IMR-90 (cell line): ENCODE results near the gene LCE5A. TPM values are rescaled to one million over a fixed set of nuclear protein-coding genes. Genes with fewer than 3 reads are reported as not detected.

Experiments
- ATAC-seq: fragments of 200-7000 bp; cut with Tn5 transposase; 2 replicates; pipeline ENCODE4 v1.9.1; 2020; ENCODE audit warnings: low read depth, mild to moderate bottlenecking, moderate library complexity
- BruUV-seq: library from RNA; stranded (reverse); fragments of 400-500 nt; replicated peaks from 2 replicates; lab custom pipeline; 2021; lab: Mats Ljungman, UMichigan
- CTCF ChIA-PET: fragments of 300-600 bp; formaldehyde crosslinking; extraction: SDS; loops from one replicate; lab custom pipeline; 2021; ENCODE audit warnings: antibody characterized with exemption; lab: Yijun Ruan, JAX
- POLR2A ChIA-PET: fragments of 300-600 bp; sonication (Branson Sonifier 250); formaldehyde crosslinking; loops from one replicate; lab custom pipeline; 2022; ENCODE audit warnings: antibody characterized with exemption; ENCODE audit not compliant: unreplicated experiment; lab: Charles Lee
- DNase-seq: peaks from one replicate; pipeline ENCODE4 v3.0.0; 2013
- H2AFZ ChIP-seq: replicated peaks from 2 replicates; pipeline ENCODE3; 2013; ENCODE audit warnings: low read length, mild to moderate bottlenecking; ENCODE audit not compliant: poor library complexity
- H2AK5ac ChIP-seq: 2 replicates; pipeline ENCODE4 v1.6.1; 2013; ENCODE audit warnings: low read depth, low read length, inconsistent platforms
- H2AK9ac ChIP-seq: replicated peaks from 2 replicates; pipeline ENCODE3; 2013; ENCODE audit warnings: mild to moderate bottlenecking, low read depth, low read length, moderate library complexity; ENCODE audit not compliant: poor library complexity
- H2BK120ac ChIP-seq: 2 replicates; pipeline ENCODE4 v1.6.1; 2013; ENCODE audit warnings: low read depth, low read length, inconsistent platforms
- H2BK15ac ChIP-seq: 3 replicates; pipeline ENCODE4 v1.6.1; 2013; ENCODE audit warnings: low read depth, low read length, inconsistent platforms
- H2BK20ac ChIP-seq: 2 replicates; pipeline ENCODE4 v1.6.1; 2013; ENCODE audit warnings: low read depth, mild to moderate bottlenecking, inconsistent platforms, low read length, moderate library complexity
- H2BK5ac ChIP-seq: 2 replicates; pipeline ENCODE4 v1.6.1; 2013; ENCODE audit warnings: mild to moderate bottlenecking, low read depth, low read length, inconsistent platforms; ENCODE audit not compliant: poor library complexity, severe bottlenecking
- H3K14ac ChIP-seq: replicated peaks from 2 replicates; pipeline ENCODE4 v1.6.1; 2013; ENCODE audit warnings: low read depth, low read length, inconsistent platforms
- H3K18ac ChIP-seq: 2 replicates; pipeline ENCODE4 v1.6.1; 2013; ENCODE audit warnings: low read depth, low read length, control low read depth
- H3K23ac ChIP-seq: 2 replicates; pipeline ENCODE4 v1.6.1; 2013; ENCODE audit warnings: low read depth, low read length, inconsistent platforms
- H3K27ac ChIP-seq: 2 replicates; pipeline ENCODE4 v1.5.1; 2013; ENCODE audit warnings: mild to moderate bottlenecking, control low read depth, low read length; ENCODE audit not compliant: insufficient read depth
- H3K27me3 ChIP-seq: 2 replicates; pipeline ENCODE4 v1.6.1; 2013; ENCODE audit warnings: low read length; ENCODE audit not compliant: control insufficient read depth, insufficient read depth
- H3K36me3 ChIP-seq: 2 replicates; pipeline ENCODE4 v1.6.1; 2013; ENCODE audit warnings: low read length, mixed read lengths; ENCODE audit not compliant: control insufficient read depth, insufficient read depth
- H3K4ac ChIP-seq: 2 replicates; pipeline ENCODE4 v1.6.1; 2013; ENCODE audit warnings: low read depth, low read length, inconsistent platforms
- H3K4me1 ChIP-seq: 2 replicates; pipeline ENCODE4 v1.6.1; 2013; ENCODE audit warnings: low read length, mixed read lengths; ENCODE audit not compliant: control insufficient read depth, insufficient read depth
- H3K4me2 ChIP-seq: 2 replicates; pipeline ENCODE4 v1.6.1; 2013; ENCODE audit warnings: low read depth, mild to moderate bottlenecking, control low read depth, low read length, moderate library complexity
- H3K4me3 ChIP-seq: 2 replicates; pipeline ENCODE4 v1.5.1; 2013; ENCODE audit warnings: low read depth, mild to moderate bottlenecking, control low read depth, low read length, moderate library complexity; ENCODE audit not compliant: insufficient read depth
- H3K56ac ChIP-seq: 2 replicates; pipeline ENCODE4 v1.6.1; 2013; ENCODE audit warnings: low read length, inconsistent platforms; ENCODE audit not compliant: insufficient read depth; ENCODE audit errors: extremely low read depth
- H3K79me1 ChIP-seq, 2 experiments: 2 replicates each; pipeline ENCODE4 v1.6.1; 2013; ENCODE audit warnings: low read length in 2 of 2, inconsistent platforms in 1 of 2, low read depth in 1 of 2
- H3K9ac ChIP-seq: 2 replicates; pipeline ENCODE4 v1.6.1; 2013; ENCODE audit warnings: low read depth, low read length, control low read depth
- H3K9me1 ChIP-seq: 2 replicates; pipeline ENCODE4 v1.6.1; 2013; ENCODE audit warnings: low read length, inconsistent platforms; ENCODE audit not compliant: insufficient read depth
- H3K9me3 ChIP-seq: 2 replicates; pipeline ENCODE4 v1.6.1; 2013; ENCODE audit warnings: low read length; ENCODE audit not compliant: control insufficient read depth, insufficient read depth
- H4K20me1 ChIP-seq: 2 replicates; pipeline ENCODE4 v1.6.1; 2013; ENCODE audit warnings: low read length, inconsistent platforms; ENCODE audit not compliant: insufficient read depth
- H4K5ac ChIP-seq: 2 replicates; pipeline ENCODE4 v1.6.1; 2013; ENCODE audit warnings: mild to moderate bottlenecking, low read depth, low read length, control low read depth
- H4K8ac ChIP-seq, 2 experiments: 2 replicates each; pipeline ENCODE4 v1.6.1; 2013; ENCODE audit warnings: low read depth in 2 of 2, low read length in 2 of 2, control low read depth in 1 of 2, inconsistent platforms in 1 of 2
- H4K91ac ChIP-seq: 2 replicates; pipeline ENCODE4 v1.6.1; 2013; ENCODE audit warnings: low read depth, low read length, inconsistent platforms; ENCODE audit not compliant: insufficient read depth
- BHLHE40 ChIP-seq: fragments of 150-350 bp; IDR thresholded peaks from 2 replicates; pipeline ENCODE4 v1.6.1; 2016; ENCODE audit warnings: mild to moderate bottlenecking, low read depth, low read length
- CEBPB ChIP-seq: IDR thresholded peaks from 2 replicates; pipeline ENCODE4 v1.6.1; 2012; ENCODE audit warnings: low read depth, low read length, improper control_type of control experiment
- CHD1 ChIP-seq: IDR thresholded peaks from 2 replicates; pipeline ENCODE4 v1.6.1; 2012; ENCODE audit warnings: low read depth, low read length, improper control_type of control experiment
- ELK1 ChIP-seq: fragments of 150-350 bp; IDR thresholded peaks from 2 replicates; pipeline ENCODE4 v1.6.1; 2016; ENCODE audit warnings: low read depth, mild to moderate bottlenecking, low read length, moderate library complexity, borderline replicate concordance
- MXI1 ChIP-seq: IDR thresholded peaks from 2 replicates; pipeline ENCODE4 v1.6.1; 2012; ENCODE audit warnings: low read depth, mild to moderate bottlenecking, low read length, moderate library complexity, borderline replicate concordance
- NFE2L2 ChIP-seq: fragments of 150-350 bp; IDR thresholded peaks from 2 replicates; pipeline ENCODE4 v1.6.1; 2016; ENCODE audit warnings: low read depth, mild to moderate bottlenecking, low read length
- WGBS, 2 experiments: methylation state at CpG; one replicate each; pipeline versions ENCODE4 v1.1.5 to v1.1.7; 2013; ENCODE audit warnings: missing lambda C conversion rate in 2 of 2; ENCODE audit not compliant: insufficient read length in 1 of 2; ENCODE audit errors: extremely low coverage in 2 of 2; 5-methylcytosine and 5-hydroxymethylcytosine counted together
- dilution Hi-C: fragments of 300-500 bp; cut with HindIII; formaldehyde crosslinking; loops from one replicate; pipeline ENCODE4 v1.14.3; 2018; ENCODE audit warnings: low sequenced_read_pairs; ENCODE audit not compliant: unreplicated experiment
- in situ Hi-C: fragments of 300-500 bp; cut with MboI; formaldehyde crosslinking; loops from 3 replicates; pipeline ENCODE4 v1.14.3; 2019; ENCODE audit warnings: low sequenced_read_pairs, inconsistent platforms, mixed read lengths
- intact Hi-C: fragments of 100-400 bp; cut with micrococcal nuclease; formaldehyde crosslinking; loops from 2 replicates; pipeline ENCODE4 v1.10.0; 2022
- polyA plus RNA-seq, 3 experiments: library from polyadenylated mRNA; depleted of rRNA; stranded (reverse); fragments of >200 nt; gene quantifications; 2 replicates each; pipeline ENCODE4 v1.2.3, GENCODE V29; 2012; ENCODE audit warnings: low replicate concordance in 1 of 3
- total RNA-seq: library from RNA; depleted of rRNA; stranded (reverse); fragments of >200 nt; gene quantifications from 2 replicates; pipeline ENCODE4 v1.2.3, GENCODE V29; 2012
- TF ChIP-seq, protein P1 (sequence below): conservative IDR thresholded peaks from 2 replicates; pipeline ENCODE4 v1.5.1; 2012; ENCODE audit warnings: mild to moderate bottlenecking, low read depth, low read length, improper control_type of control experiment

Gene LCE5A
- total and polyA plus RNA-seq, 2 of the 4 experiments (the other 2 are of a cell fraction), result not detected

- no peak overlapping the region for H3K18ac ChIP-seq
- H4K20me1 ChIP-seq, result no peaks in the 10 kb centered on the region
- in situ Hi-C loops (no loop called here), dilution Hi-C loops (no loop called here), intact Hi-C loops (no loop called here)
- H2AK5ac ChIP-seq, result no peak overlapping the region
- H3K14ac ChIP-seq, result no peak overlapping the region
- no peak overlapping the region for H3K27ac ChIP-seq
- H2BK15ac ChIP-seq, result no peak overlapping the region
- ChIA-PET POLR2A (no interaction called here), CTCF (no interaction called here)
- H3K36me3 ChIP-seq, result no peaks in the 10 kb centered on the region
- H4K5ac ChIP-seq, result no peak overlapping the region
- DNase-seq (peak; percentile 4), ATAC-seq (peak; percentile 42)
- H3K23ac ChIP-seq, result no peak overlapping the region
- no peaks in the 10 kb centered on the region for H3K79me1 ChIP-seq
- TF ChIP-seq, protein P1, sequence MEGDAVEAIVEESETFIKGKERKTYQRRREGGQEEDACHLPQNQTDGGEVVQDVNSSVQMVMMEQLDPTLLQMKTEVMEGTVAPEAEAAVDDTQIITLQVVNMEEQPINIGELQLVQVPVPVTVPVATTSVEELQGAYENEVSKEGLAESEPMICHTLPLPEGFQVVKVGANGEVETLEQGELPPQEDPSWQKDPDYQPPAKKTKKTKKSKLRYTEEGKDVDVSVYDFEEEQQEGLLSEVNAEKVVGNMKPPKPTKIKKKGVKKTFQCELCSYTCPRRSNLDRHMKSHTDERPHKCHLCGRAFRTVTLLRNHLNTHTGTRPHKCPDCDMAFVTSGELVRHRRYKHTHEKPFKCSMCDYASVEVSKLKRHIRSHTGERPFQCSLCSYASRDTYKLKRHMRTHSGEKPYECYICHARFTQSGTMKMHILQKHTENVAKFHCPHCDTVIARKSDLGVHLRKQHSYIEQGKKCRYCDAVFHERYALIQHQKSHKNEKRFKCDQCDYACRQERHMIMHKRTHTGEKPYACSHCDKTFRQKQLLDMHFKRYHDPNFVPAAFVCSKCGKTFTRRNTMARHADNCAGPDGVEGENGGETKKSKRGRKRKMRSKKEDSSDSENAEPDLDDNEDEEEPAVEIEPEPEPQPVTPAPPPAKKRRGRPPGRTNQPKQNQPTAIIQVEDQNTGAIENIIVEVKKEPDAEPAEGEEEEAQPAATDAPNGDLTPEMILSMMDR, result no peak
- TF ChIP-seq ELK1 (no peak), NFE2L2 (no peak), CEBPB (no peak), MXI1 (no peak), CHD1 (no peak), BHLHE40 (no peak)
- no peak overlapping the region for H3K9ac ChIP-seq
- no peak overlapping the region for H2BK5ac ChIP-seq
- H3K27me3 ChIP-seq, result peaks cover 15% of the 10 kb centered on the region
- peak overlapping the region; percentile 21; the same call in 1 of the 2 replicates for H3K4me2 ChIP-seq
- H3K56ac ChIP-seq, result no peak overlapping the region
- no peaks in the 10 kb centered on the region for H3K4me1 ChIP-seq
- peak overlapping the region; percentile 18; the same call in 1 of the 2 replicates for H3K4me3 ChIP-seq
- H2AK9ac ChIP-seq, result no peak overlapping the region
- no peak overlapping the region for H4K91ac ChIP-seq
- no peak overlapping the region for H4K8ac ChIP-seq
- H3K9me1 ChIP-seq, result no peaks in the 10 kb centered on the region
- H3K4ac ChIP-seq, result no peak overlapping the region
- no peak overlapping the region for H2BK120ac ChIP-seq
- no peak overlapping the region for H2BK20ac ChIP-seq
- 0% methylated on average over 5 of the region's 33 CpGs; no CpG with 5 or more reads in 1 of the 2 experiments for WGBS, 2 experiments
- no TSS peak for BruUV-seq
- no peak overlapping the region for H2AFZ ChIP-seq
- no peaks in the 10 kb centered on the region for H3K9me3 ChIP-seq
Measured at GRCh38 chr1:152515434-152515783, 4.8 kb downstream of the LCE5A start.
